ENCODE results near the gene CEBPA. TPM values are rescaled to one million over a fixed set of nuclear protein-coding genes. Genes with fewer than 3 reads are reported as not detected.

The CEBPA gene
- total RNA-seq, 1 donor from 2014 or later = 14.9 TPM

DNA sequence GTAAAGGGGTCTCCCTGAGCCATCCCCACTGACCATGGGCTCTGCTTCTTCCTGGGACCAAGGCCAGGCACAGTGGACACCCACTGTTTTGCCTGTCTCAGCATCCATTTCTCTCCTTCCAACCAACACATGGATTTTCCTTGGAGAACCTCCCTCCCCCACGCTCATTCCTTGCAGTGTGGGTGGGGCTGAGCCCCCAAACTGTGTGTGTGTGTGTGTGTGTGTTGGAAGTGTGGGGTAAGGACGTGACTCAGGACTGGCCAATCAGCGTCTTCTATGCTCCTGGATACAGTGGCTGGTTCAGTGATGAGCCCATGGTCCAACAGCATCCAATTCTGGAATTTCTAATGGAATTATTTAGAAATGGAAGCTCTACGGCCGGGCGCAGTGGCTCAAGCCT is 18.7 kb downstream of the CEBPA start:
- Histone ChIP-seq H3K4me1 (no peaks in the 10 kb centered on the region), H3K36me3 (no peaks in the 10 kb centered on the region), H3K4me3 (no peak overlapping the region), H3K9me3 (peaks cover 2 to 7% of the 10 kb centered on the region in 2 donors), H3K27ac (no peak overlapping the region), H3K27me3 (no peaks in the 10 kb centered on the region)
- TF ChIP-seq, protein P1, sequence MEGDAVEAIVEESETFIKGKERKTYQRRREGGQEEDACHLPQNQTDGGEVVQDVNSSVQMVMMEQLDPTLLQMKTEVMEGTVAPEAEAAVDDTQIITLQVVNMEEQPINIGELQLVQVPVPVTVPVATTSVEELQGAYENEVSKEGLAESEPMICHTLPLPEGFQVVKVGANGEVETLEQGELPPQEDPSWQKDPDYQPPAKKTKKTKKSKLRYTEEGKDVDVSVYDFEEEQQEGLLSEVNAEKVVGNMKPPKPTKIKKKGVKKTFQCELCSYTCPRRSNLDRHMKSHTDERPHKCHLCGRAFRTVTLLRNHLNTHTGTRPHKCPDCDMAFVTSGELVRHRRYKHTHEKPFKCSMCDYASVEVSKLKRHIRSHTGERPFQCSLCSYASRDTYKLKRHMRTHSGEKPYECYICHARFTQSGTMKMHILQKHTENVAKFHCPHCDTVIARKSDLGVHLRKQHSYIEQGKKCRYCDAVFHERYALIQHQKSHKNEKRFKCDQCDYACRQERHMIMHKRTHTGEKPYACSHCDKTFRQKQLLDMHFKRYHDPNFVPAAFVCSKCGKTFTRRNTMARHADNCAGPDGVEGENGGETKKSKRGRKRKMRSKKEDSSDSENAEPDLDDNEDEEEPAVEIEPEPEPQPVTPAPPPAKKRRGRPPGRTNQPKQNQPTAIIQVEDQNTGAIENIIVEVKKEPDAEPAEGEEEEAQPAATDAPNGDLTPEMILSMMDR (IDR thresholded peaks at IDR 0.05) = no peak
- DNase-seq (ENCODE audit: low spot score in 2 of 2) = no peak
- intact Hi-C loops (cut with DNase I) = loop anchor here (5.0 kb wide), 1 partner anchor 34 kb away; no protein-coding TSS in a partner anchor

DNA sequence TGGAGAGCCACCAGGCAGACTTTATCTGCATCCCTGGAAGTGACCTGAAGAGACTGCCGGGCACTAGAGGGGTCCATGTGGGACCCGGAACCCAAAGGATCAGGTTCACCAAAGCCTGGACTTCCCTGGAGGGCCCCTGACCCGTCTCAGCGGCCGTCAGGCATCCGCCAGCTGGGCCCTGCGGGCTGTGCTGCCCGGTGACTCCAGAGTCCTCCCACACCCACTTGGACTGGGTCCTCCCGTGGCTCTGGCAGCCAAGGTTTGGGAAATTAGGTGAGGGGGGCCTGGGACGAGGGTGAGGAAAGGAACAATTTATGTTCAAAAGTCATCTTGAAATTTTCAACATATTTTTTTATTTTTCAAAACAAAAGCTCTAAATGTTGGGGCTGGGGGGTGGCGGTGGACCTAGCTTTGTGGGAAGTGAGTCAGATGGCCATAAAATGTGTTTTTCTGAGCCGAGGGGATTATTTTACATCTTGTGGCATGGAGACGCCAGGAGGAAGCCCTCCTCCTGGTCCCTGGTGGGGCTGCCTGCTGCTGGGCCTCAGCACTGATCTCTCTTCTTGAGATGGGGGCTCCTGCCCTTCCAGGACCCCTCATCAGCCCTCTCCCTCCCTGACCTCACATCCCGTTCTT is 20.2 kb downstream of the CEBPA start:
- intact Hi-C loops (cut with DNase I) = loop anchor here (5.0 kb wide), 1 partner anchor 35 kb away; no protein-coding TSS in a partner anchor
- Histone ChIP-seq H3K27me3 (no peaks in the 10 kb centered on the region), H3K4me1 (no peaks in the 10 kb centered on the region), H3K36me3 (no peaks in the 10 kb centered on the region), H3K9me3 (no peaks in the 10 kb centered on the region), H3K27ac (no peak overlapping the region), H3K4me3 (no peak overlapping the region)
- TF ChIP-seq, protein P1 (IDR thresholded peaks at IDR 0.05) = no peak
- DNase-seq (ENCODE audit: low spot score in 2 of 2) = no peak

DNA sequence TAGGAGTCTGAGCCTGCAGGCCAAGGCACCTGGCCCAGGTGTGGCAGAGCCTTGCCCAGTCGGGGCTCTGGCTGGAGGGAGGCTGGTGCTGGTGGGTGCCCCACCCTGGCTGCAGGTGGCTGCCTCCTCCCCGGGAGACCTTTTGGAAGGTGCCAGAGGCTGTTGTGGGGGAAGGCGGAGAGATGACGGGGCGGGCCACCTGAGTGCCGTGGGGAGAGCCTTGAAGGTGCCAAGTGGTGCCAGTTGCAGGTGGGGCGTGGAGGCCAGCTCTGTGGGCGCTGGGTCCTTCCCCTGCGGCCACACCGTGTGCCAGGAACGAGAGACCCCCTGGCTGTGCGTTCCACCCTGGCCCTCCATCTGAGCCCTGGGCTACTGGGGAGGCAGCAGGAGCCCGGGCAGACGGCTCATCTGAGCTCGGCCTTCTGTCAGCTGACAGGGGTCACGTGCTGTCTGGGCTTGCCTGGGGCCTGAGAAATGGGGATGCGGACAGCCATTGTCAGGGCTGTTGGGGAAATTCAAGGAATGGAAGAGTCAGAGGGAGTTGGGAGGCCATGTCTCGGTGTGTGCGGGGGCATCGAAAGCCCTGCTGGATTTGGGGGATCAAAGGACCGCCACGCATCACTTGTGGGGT is 20.9 kb downstream of the CEBPA start:
- no peak for DNase-seq (ENCODE audit: low spot score in 2 of 2)

DNA sequence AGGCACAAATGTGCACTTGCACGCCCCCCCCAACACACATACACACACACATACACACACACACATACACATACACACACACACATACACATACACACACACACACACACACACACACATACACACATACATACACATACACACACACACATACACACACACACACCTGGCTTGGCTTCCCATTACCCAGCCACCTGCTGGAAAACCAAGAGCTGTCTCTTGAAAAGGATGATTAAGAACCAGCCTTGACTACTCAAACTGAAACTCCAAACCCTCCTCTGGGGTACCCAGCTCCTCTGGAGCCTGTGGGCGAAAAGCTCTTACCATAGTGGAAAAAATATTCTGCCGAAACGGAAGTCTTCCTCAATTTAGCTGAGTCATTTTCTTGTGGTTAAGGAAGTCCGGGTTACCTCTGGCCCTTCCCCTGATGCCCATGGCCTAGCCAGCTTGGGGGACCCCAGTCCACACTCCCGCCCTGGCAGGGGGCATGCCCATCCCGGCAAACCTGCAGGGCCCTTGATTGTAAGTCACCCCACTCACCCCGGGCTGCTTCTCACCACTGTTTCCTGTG is 21.9 kb downstream of the CEBPA start:
- Histone ChIP-seq H3K9me3 (no peaks in the 10 kb centered on the region), H3K27me3 (no peaks in the 10 kb centered on the region), H3K4me1 (no peaks in the 10 kb centered on the region), H3K36me3 (no peaks in the 10 kb centered on the region), H3K4me3 (no peak overlapping the region), H3K27ac (no peak overlapping the region)
- intact Hi-C loops (cut with DNase I) = loop anchor here (5.0 kb wide), 1 partner anchor 37 kb away; no protein-coding TSS in a partner anchor
- TF ChIP-seq, protein P1 (IDR thresholded peaks at IDR 0.05) = no peak
- no peak for DNase-seq (ENCODE audit: low spot score in 2 of 2)

More for the DNA sequence above, 20.9 kb downstream of the CEBPA start:
- TF ChIP-seq, protein P1 (IDR thresholded peaks at IDR 0.05) = no peak
- Histone ChIP-seq H3K4me1 (no peaks in the 10 kb centered on the region), H3K27ac (no peak overlapping the region), H3K4me3 (no peak overlapping the region), H3K36me3 (no peaks in the 10 kb centered on the region), H3K9me3 (no peaks in the 10 kb centered on the region), H3K27me3 (no peaks in the 10 kb centered on the region)
- intact Hi-C loops (cut with DNase I) = loop anchor here (5.0 kb wide), 1 partner anchor 36 kb away; no protein-coding TSS in a partner anchor

DNA sequence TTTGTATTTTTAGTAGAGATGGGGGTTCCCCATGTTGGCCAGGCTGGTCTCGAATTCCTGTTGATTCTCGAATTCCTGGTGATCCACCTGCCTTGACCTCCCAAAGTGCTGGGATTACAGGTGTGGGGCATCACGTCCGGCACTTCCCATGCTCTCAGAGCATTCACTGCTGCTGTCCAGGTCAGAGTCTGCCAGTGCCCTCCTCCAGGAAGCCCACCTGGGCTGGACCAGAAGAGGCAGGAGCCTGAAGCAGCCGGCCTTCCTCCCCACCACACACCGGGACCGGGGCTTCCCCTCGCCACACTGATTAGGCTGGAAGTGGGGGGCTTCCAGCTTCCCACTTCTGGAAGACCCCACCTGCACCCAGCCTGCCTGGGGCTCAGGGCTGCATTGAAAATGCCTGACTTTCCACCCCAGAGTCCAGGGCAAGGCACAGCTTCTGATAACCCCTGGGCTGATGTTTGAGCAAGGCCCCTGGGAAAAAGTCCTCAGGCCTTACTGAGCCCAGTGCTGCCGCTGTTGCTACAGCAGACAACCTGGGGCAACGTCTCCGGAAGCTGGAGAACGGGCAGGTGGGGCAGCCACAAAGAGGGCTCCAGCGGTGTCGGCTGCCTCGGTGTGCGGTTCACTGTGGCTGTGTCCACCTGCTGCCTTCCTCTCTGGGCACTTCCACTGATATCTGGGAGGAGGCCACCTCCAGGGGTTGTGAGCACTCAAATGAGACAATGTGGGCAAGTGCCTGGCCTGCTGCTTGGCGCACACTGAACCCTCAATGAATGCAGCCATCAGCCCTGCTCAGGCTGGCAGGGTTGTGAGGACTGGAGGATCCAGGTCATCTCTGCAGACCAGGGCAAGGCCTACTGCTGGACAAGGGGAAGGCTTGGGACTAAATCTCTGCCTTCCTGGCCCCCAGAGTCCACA is 22.6 kb downstream of the CEBPA start:
- Histone ChIP-seq H3K4me1 (no peaks in the 10 kb centered on the region), H3K36me3 (no peaks in the 10 kb centered on the region), H3K9me3 (no peaks in the 10 kb centered on the region), H3K27ac (no peak overlapping the region), H3K4me3 (no peak overlapping the region), H3K27me3 (no peaks in the 10 kb centered on the region)
- no peak for DNase-seq (ENCODE audit: low spot score in 2 of 2)
- intact Hi-C loops (cut with DNase I) = loop anchor here (5.0 kb wide), 1 partner anchor 38 kb away; no protein-coding TSS in a partner anchor
- TF ChIP-seq, protein P1 (IDR thresholded peaks at IDR 0.05) = no peak

All from ascending aorta (tissue), 2 donors.